DOHH2 (cell line): ENCODE measurements around the gene MRGPRF.

Experiments used
- H3F3A ChIP-seq: fragments of 200-600 bp; sonication (generic), shearing (Covaris generic); 2 replicates; pipeline ENCODE4 v1.6.0; 2016; ENCODE audit warnings: antibody characterized with exemption, mild to moderate bottlenecking; ENCODE audit not compliant: control insufficient read depth, insufficient read depth
- H3K27ac ChIP-seq: fragments of 200-600 bp; sonication (generic); 2 replicates; pipeline ENCODE4 v1.5.1; 2014; ENCODE audit warnings: low read depth, mild to moderate bottlenecking, low read length, moderate library complexity
- H3K27me3 ChIP-seq: fragments of 200-600 bp; sonication (generic); 2 replicates; pipeline ENCODE4 v1.6.1; 2014; ENCODE audit warnings: mild to moderate bottlenecking, low read length, mixed read lengths; ENCODE audit not compliant: control insufficient read depth
- H3K36me3 ChIP-seq: fragments of 200-600 bp; sonication (generic); 2 replicates; pipeline ENCODE4 v1.6.1; 2014; ENCODE audit warnings: mild to moderate bottlenecking, low read length, moderate library complexity, mixed read lengths; ENCODE audit not compliant: control insufficient read depth
- H3K4me1 ChIP-seq: fragments of 200-600 bp; sonication (generic); 2 replicates; pipeline ENCODE4 v1.6.1; 2014; ENCODE audit warnings: mild to moderate bottlenecking, low read length, mixed read lengths; ENCODE audit not compliant: control insufficient read depth
- H3K4me2 ChIP-seq: fragments of 200-600 bp; sonication (generic); 2 replicates; pipeline ENCODE4 v1.6.0; 2014; ENCODE audit warnings: mild to moderate bottlenecking, low read length, moderate library complexity
- H3K4me3 ChIP-seq: fragments of 200-600 bp; sonication (generic); 2 replicates; pipeline ENCODE4 v1.5.1; 2014; ENCODE audit warnings: mild to moderate bottlenecking, low read length, mixed read lengths
- H3K79me2 ChIP-seq: fragments of 200-600 bp; sonication (generic); 2 replicates; pipeline ENCODE4 v1.6.1; 2014; ENCODE audit warnings: mild to moderate bottlenecking, low read length, mixed read lengths; ENCODE audit not compliant: control insufficient read depth
- H3K9me2 ChIP-seq: fragments of 200-600 bp; sonication (generic); replicated peaks from 2 replicates; pipeline ENCODE4 v1.6.1; 2014; ENCODE audit warnings: mild to moderate bottlenecking, low read length, mixed read lengths; ENCODE audit not compliant: control insufficient read depth
- H3K9me3 ChIP-seq: fragments of 200-600 bp; sonication (generic); 2 replicates; pipeline ENCODE4 v1.6.1; 2014; ENCODE audit warnings: antibody characterized with exemption, low read length, mixed read lengths; ENCODE audit not compliant: control insufficient read depth, insufficient read depth
- H4K20me1 ChIP-seq: fragments of 200-600 bp; sonication (generic); 2 replicates; pipeline ENCODE4 v1.6.0; 2014; ENCODE audit warnings: low read depth, mild to moderate bottlenecking, antibody characterized with exemption, low read length, moderate library complexity; ENCODE audit not compliant: control insufficient read depth, insufficient read depth
- CTCF ChIP-seq: fragments of 200-600 bp; sonication (generic); IDR thresholded peaks from one replicate; pipeline ENCODE4 v1.5.1; 2014; ENCODE audit warnings: antibody characterized with exemption, mild to moderate bottlenecking, low read depth, low read length; ENCODE audit not compliant: poor library complexity, severe bottlenecking
- EZH2phosphoT487 ChIP-seq: fragments of 200-600 bp; sonication (generic); IDR thresholded peaks from 2 replicates; pipeline ENCODE4 v1.6.1; 2017; ENCODE audit warnings: borderline replicate concordance, mild to moderate bottlenecking, antibody characterized with exemption, low read length, moderate library complexity, mixed read lengths

Gene MRGPRF

GRCh38 chr11:69055598-69056516 is 42.8 kb upstream of the MRGPRF start:
- H3K9me2 ChIP-seq: no peaks in the 10 kb centered on the region
- TF ChIP-seq EZH2phosphoT487 (no peak), CTCF (no peak)
- H3K27me3 ChIP-seq: no peaks in the 10 kb centered on the region
- peak overlapping the region; percentile 58 for H3K4me2 ChIP-seq
- peak overlapping the region; percentile 33 for H3K4me3 ChIP-seq
- peaks cover 3% of the 10 kb centered on the region; the same call in 1 of the 2 replicates for H4K20me1 ChIP-seq
- peaks cover 26% of the 10 kb centered on the region for H3K36me3 ChIP-seq
- peak overlapping the region; percentile 72 for H3K27ac ChIP-seq
- H3K9me3 ChIP-seq: no peaks in the 10 kb centered on the region
- H3K4me1 ChIP-seq: peaks cover 62% of the 10 kb centered on the region
- H3K79me2 ChIP-seq: peaks cover 49% of the 10 kb centered on the region
- no peaks in the 10 kb centered on the region; the same call in 1 of the 2 replicates for H3F3A ChIP-seq

GRCh38 chr11:69055212-69055586 is 42.2 kb upstream of the MRGPRF start:
- peak overlapping the region; percentile 72 for H3K27ac ChIP-seq
- peaks cover 26% of the 10 kb centered on the region for H3K36me3 ChIP-seq
- no peaks in the 10 kb centered on the region for H3K9me2 ChIP-seq
- H3K27me3 ChIP-seq: no peaks in the 10 kb centered on the region
- H3K4me3 ChIP-seq: peak overlapping the region; percentile 33; the same call in 1 of the 2 replicates
- H3K9me3 ChIP-seq: no peaks in the 10 kb centered on the region
- peaks cover 55% of the 10 kb centered on the region for H3K79me2 ChIP-seq
- peak overlapping the region; percentile 58 for H3K4me2 ChIP-seq
- peaks cover 3% of the 10 kb centered on the region; the same call in 1 of the 2 replicates for H4K20me1 ChIP-seq
- no peaks in the 10 kb centered on the region; the same call in 1 of the 2 replicates for H3F3A ChIP-seq
- peaks cover 68% of the 10 kb centered on the region for H3K4me1 ChIP-seq
- no peak for TF ChIP-seq CTCF
- TF ChIP-seq EZH2phosphoT487: no peak

GRCh38 chr11:69054397-69055211 is 41.6 kb upstream of the MRGPRF start:
- Histone ChIP-seq H3K9me3 (no peaks in the 10 kb centered on the region), H3F3A (peaks cover 5% of the 10 kb centered on the region; the same call in 1 of the 2 replicates), H3K36me3 (peaks cover 30% of the 10 kb centered on the region), H3K9me2 (no peaks in the 10 kb centered on the region), H3K4me3 (no peak overlapping the region), H4K20me1 (peaks cover 3% of the 10 kb centered on the region; the same call in 1 of the 2 replicates), H3K27ac (no peak overlapping the region), H3K79me2 (peaks cover 61% of the 10 kb centered on the region), H3K4me1 (peaks cover 74% of the 10 kb centered on the region), H3K27me3 (no peaks in the 10 kb centered on the region), H3K4me2 (peak overlapping the region; percentile 58; the same call in 1 of the 2 replicates)
- TF ChIP-seq EZH2phosphoT487: no peak
- TF ChIP-seq CTCF: no peak
